Heart right ventricle (tissue), 16 donors: Measurements from ENCODE around the gene ZBTB46. TPM values are rescaled to one million over a fixed set of nuclear protein-coding genes. Genes with fewer than 3 reads are reported as not detected.

ENCODE experiments used
- ATAC-seq, 8 donors: fragments of 200-7000 bp; cut with Tn5 transposase; one replicate each; pipeline ENCODE4 v1.9.1; 2020; ENCODE audit warnings: mild to moderate bottlenecking in 8 of 8, moderate library complexity in 8 of 8, moderate number of reproducible peaks in 1 of 8
- DNase-seq, 2 donors: peaks; one replicate each; pipeline ENCODE4 v3.0.0-alpha.2; 2020
- H3K27ac ChIP-seq, 10 donors: fragments of 200-600 bp; sonication (generic) in 2 of 10; one replicate each; pipeline versions ENCODE4 v1.5.0 to v1.8.0; 2020 to 2022; ENCODE audit warnings: mild to moderate bottlenecking in 3 of 10
- H3K27me3 ChIP-seq, 7 donors: fragments of 200-600 bp; one replicate each; pipeline ENCODE4 v1.8.0; 2021 to 2022; ENCODE audit warnings: mild to moderate bottlenecking in 2 of 7
- H3K36me3 ChIP-seq, 9 donors: fragments of 200-600 bp; sonication (generic) in 1 of 9; one replicate each; pipeline versions ENCODE4 v1.5.0 to v1.8.0; 2020 to 2022; ENCODE audit warnings: mild to moderate bottlenecking in 2 of 9
- H3K4me1 ChIP-seq, 9 donors: fragments of 200-600 bp; sonication (generic) in 1 of 9; one replicate each; pipeline versions ENCODE4 v1.5.0 to v1.8.0; 2020 to 2022; ENCODE audit warnings: mild to moderate bottlenecking in 4 of 9
- H3K4me3 ChIP-seq, 10 donors: fragments of 200-600 bp; sonication (generic) in 2 of 10; one replicate each; pipeline versions ENCODE4 v1.5.0 to v1.8.0; 2020 to 2022; ENCODE audit warnings: mild to moderate bottlenecking in 7 of 10, moderate library complexity in 2 of 10
- H3K9me3 ChIP-seq, 11 donors: fragments of 200-600 bp in 10 of 11; sonication (generic) in 2 of 11; one replicate each; pipeline versions ENCODE4 v1.5.0 to v1.8.0; 2013 to 2022; ENCODE audit warnings: mild to moderate bottlenecking in 2 of 11, control low read depth in 1 of 11, moderate library complexity in 1 of 11
- WGBS, 2 donors: extraction: QIAGEN DNeasy Blood & Tissue Kit; methylation state at CpG; one replicate each; pipeline ENCODE4 v1.1.7; 2013; ENCODE audit warnings: inconsistent platforms in 1 of 2; 5-methylcytosine and 5-hydroxymethylcytosine counted together
- intact Hi-C, 10 donors: fragments of 100-400 bp; cut with DNase I; formaldehyde crosslinking; loops; one replicate each; pipeline versions ENCODE4 v1.11.1 to v1.14.2; 2022
- polyA plus RNA-seq, 2 donors: library from polyadenylated mRNA; stranded (reverse); fragments of 200-250 nt; gene quantifications; one replicate each; pipeline ENCODE4 v1.2.3, GENCODE V29; 2013
- total RNA-seq, 10 donors: library from RNA; stranded (reverse); fragmentation: NEBNext Ultra II Directional in 3 of 10; extraction: Animal tissue kit (Norgen Biotek cat#: 25700) in 3 of 10; gene quantifications; one replicate each; pipeline versions ENCODE4 v1.2.1 to v1.2.4, GENCODE V29; 2021 to 2023
- TF ChIP-seq, protein P1 (sequence below), 9 donors: fragments of 200-600 bp; sonication (generic) in 2 of 9; IDR thresholded peaks; one replicate each; pipeline versions ENCODE4 v1.5.0 to v1.8.0; 2021 to 2022; ENCODE audit warnings: antibody characterized with exemption in 9 of 9, mild to moderate bottlenecking in 5 of 9, moderate library complexity in 1 of 9
- donor health status: Arrhythmogenic right ventricular cardiomyopathy.
- donor health status: ischemic (EF 13 %, LVEDD 7.1; RV severe dilation, severe dysfunction).
- donor health status: healthy with polysubstance abuse.
- donor health status: DM: no; HTN: yes; CAD: no.
- donor health status: DM: no; HTN: no; CAD: no.
- donor health status: ischemic (EF 25% LVEDD 6.9; RV normal size, moderate dysfunction).
- donor health status: ischemic (EF 25% LVEDD 5.7; RV mildly dilated, moderate dysfunction).
- donor health status: healthy.
- donor health status: DM: yes; HTN: yes; CAD: no.
- donor health status: Ischemic cardiomyopathy.
- donor health status: ischemic (EF 35%, LVEDD 5.7; RV mildly dilated, moderate dysfunction).
- donor health status: nonischemic (EF 11% LVEDD 7.7; RV severe dilation, severe dysfunction).
- donor health status: DM: yes; HTN: yes; CAD: no.
- donor health status: PGD.
- donor health status: ischemic (EF 29% LVEDD 5.4; RV normal size, mild dysfunction).
- donor health status: nonischemic (EF 23%, LVEDD 6.1; RV moderate dilation, normal function).

ZBTB46 gene
- total and polyA plus RNA-seq, 12 donors: 5.6 to 25.4 (median 14.4) TPM

DNA sequence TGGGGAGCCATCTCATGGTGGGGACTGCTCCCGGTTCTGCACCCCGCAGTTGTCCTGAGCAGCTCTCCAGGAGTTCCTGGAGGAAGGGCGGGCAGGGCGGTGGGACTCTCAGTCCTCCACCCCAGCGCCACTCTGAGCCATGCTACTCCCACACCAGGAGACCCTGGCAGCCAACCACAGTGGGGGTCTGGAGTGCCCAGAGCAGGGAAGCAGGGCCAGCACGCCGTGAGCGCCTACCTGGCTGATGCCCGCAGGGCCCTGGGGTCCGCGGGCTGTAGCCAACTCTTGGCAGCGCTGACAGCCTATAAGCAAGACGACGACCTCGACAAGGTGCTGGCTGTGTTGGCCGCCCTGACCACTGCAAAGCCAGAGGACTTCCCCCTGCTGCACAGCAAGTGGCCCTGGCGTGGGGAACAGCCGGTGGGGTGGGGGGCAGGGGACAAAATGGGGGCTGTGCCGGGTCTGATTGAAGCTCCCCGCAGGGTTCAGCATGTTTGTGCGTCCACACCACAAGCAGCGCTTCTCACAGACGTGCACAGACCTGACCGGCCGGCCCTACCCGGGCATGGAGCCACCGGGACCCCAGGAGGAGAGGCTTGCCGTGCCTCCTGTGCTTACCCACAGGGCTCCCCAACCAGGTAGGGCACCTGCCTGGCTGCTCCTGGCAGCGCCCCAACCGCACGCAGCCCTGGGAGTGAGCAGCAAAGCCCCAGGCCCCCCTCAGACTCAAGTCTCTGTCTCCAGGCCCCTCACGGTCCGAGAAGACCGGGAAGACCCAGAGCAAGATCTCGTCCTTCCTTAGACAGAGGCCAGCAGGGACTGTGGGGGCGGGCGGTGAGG lies 136.3 kb downstream of the ZBTB46 start:
- 87 to 89% methylated on average over 37 of the region's 37 CpGs for WGBS, 2 donors
- H3K4me1 ChIP-seq: peaks cover 22 to 61% (median 51%) of the 10 kb centered on the region in 9 donors
- DNase-seq (peak in 1 of 2 donors; percentile 21), ATAC-seq (no peak)
- no peak overlapping the region for H3K4me3 ChIP-seq
- H3K9me3 ChIP-seq: no peaks in the 10 kb centered on the region
- H3K27me3 ChIP-seq: no peaks in the 10 kb centered on the region
- TF ChIP-seq, protein P1, sequence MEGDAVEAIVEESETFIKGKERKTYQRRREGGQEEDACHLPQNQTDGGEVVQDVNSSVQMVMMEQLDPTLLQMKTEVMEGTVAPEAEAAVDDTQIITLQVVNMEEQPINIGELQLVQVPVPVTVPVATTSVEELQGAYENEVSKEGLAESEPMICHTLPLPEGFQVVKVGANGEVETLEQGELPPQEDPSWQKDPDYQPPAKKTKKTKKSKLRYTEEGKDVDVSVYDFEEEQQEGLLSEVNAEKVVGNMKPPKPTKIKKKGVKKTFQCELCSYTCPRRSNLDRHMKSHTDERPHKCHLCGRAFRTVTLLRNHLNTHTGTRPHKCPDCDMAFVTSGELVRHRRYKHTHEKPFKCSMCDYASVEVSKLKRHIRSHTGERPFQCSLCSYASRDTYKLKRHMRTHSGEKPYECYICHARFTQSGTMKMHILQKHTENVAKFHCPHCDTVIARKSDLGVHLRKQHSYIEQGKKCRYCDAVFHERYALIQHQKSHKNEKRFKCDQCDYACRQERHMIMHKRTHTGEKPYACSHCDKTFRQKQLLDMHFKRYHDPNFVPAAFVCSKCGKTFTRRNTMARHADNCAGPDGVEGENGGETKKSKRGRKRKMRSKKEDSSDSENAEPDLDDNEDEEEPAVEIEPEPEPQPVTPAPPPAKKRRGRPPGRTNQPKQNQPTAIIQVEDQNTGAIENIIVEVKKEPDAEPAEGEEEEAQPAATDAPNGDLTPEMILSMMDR (IDR thresholded peaks at IDR 0.05): no peak
- peaks cover 0 to 47% (median 5%) of the 10 kb centered on the region in 9 donors for H3K36me3 ChIP-seq
- intact Hi-C loops: no loop called here
- peak overlapping the region in 6 of 10 donors; percentile 15 to 93 (median 74) for H3K27ac ChIP-seq

DNA sequence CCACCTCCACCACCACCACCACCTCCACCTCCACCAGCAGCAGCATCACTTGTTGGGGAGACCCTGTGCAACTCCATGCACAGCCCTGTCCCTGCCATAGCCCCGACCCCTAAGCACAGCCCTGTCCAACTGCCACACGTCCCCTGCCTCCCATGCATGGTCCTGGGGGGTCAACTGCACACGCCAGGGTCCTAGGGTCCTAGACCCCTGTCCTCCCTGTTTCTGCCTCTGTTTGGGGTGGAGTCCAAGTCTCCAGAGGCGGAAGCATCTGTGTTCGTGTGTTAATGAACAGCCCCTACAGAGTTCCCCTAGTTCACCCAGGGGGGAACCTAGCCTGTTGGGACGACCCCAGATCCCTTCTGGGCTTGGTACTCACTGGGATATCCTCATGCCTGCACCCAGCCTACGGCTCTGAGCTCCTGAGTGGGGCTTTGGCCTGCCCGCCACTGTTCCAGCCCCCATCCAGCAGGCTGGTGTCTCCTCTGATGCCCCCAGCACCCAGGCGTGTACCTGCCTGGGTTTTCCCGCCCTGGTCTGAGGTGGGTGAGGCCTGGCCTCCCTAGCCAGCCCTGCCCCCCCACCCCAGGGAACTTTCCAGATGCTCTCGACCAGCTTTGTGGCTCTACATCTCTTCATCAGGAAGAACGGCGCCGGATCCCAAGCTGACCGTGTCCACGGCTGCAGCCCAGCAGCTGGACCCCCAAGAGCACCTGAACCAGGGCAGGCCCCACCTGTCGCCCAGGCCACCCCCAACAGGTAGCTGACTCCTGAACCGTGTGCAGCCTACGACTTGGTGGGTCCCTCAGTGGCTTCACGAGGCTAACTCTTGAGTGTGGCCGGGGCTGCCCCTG lies 137.1 kb downstream of the ZBTB46 start:
- no peak for ATAC-seq
- H3K4me1 ChIP-seq: peaks cover 16 to 56% (median 46%) of the 10 kb centered on the region in 9 donors
- peaks cover 0 to 40% (median 5%) of the 10 kb centered on the region in 9 donors for H3K36me3 ChIP-seq
- WGBS, 2 donors: 90 to 96% methylated on average over 21 of the region's 21 CpGs
- peak in 1 of 2 donors; percentile 11 for DNase-seq
- no peaks in the 10 kb centered on the region for H3K9me3 ChIP-seq
- H3K4me3 ChIP-seq: no peak overlapping the region
- H3K27me3 ChIP-seq: no peaks in the 10 kb centered on the region
- TF ChIP-seq, protein P1 (IDR thresholded peaks at IDR 0.05): no peak
- H3K27ac ChIP-seq: peak overlapping the region in 1 of 10 donors; percentile 10
- intact Hi-C loops: no loop called here

Other genes with a start within 250 kb of the ZBTB46 start
- gene GMEB2, start 204.2 kb downstream of the ZBTB46 start, total RNA-seq: 1 to 10 TPM; 4.9 to 7.5 (median 5.8) TPM
- 1 to 10 TPM; 6.0 to 8.2 TPM for gene GMEB2, start 204.2 kb downstream of the ZBTB46 start, polyA plus RNA-seq
- 1 to 10 TPM; 1.7 to 9.9 (median 3.9) TPM for gene STMN3, start 177.8 kb downstream of the ZBTB46 start, total RNA-seq
- 1 to 10 TPM; 9.7 TPM for gene STMN3, start 177.8 kb downstream of the ZBTB46 start, polyA plus RNA-seq
- gene RTEL1, start 173.0 kb downstream of the ZBTB46 start, total RNA-seq: 10 to 100 TPM in 5 of 10 donors, 1 to 10 TPM in 5; 6.1 to 14.5 (median 10.3) TPM
- 10 to 100 TPM in 1 of 2 donors, 1 to 10 TPM in 1; 5.3 to 18.8 TPM for gene RTEL1, start 173.0 kb downstream of the ZBTB46 start, polyA plus RNA-seq
- gene TNFRSF6B, start 134.6 kb downstream of the ZBTB46 start, total RNA-seq: 1 to 10 TPM in 4 of 10 donors, under 1 TPM in 6; 0.26 to 5.1 (median 0.57) TPM
- gene TNFRSF6B, start 134.6 kb downstream of the ZBTB46 start, polyA plus RNA-seq: 10 to 100 TPM; 11.7 to 12.5 TPM
- gene ARFRP1, start 123.3 kb downstream of the ZBTB46 start, total RNA-seq: 10 to 100 TPM; 34.9 to 51.6 (median 38.8) TPM
- gene ARFRP1, start 123.3 kb downstream of the ZBTB46 start, polyA plus RNA-seq: 10 to 100 TPM; 43.2 to 59.1 TPM
- gene ZGPAT, start 123.2 kb downstream of the ZBTB46 start, total RNA-seq: 10 to 100 TPM; 11.8 to 21.7 (median 14.7) TPM
- gene ZGPAT, start 123.2 kb downstream of the ZBTB46 start, polyA plus RNA-seq: 10 to 100 TPM; 26.5 to 44.7 TPM
- gene LIME1, start 94.6 kb downstream of the ZBTB46 start, total RNA-seq: 1 to 10 TPM in 9 of 10 donors, under 1 TPM in 1; 0.79 to 4.1 (median 2.7) TPM
- 10 to 100 TPM in 1 of 2 donors, 1 to 10 TPM in 1; 4.9 to 15.7 TPM for gene LIME1, start 94.6 kb downstream of the ZBTB46 start, polyA plus RNA-seq
- 10 to 100 TPM; 64.4 to 85.3 (median 76.8) TPM for gene SLC2A4RG, start 91.5 kb downstream of the ZBTB46 start, total RNA-seq
- 100 to 1,000 TPM in 1 of 2 donors, 10 to 100 TPM in 1; 36.3 to 114 TPM for gene SLC2A4RG, start 91.5 kb downstream of the ZBTB46 start, polyA plus RNA-seq
- gene ABHD16B, start 30.2 kb upstream of the ZBTB46 start, total RNA-seq: not detected
- gene ABHD16B, start 30.2 kb upstream of the ZBTB46 start, polyA plus RNA-seq: under 1 TPM; 0.32 to 0.59 TPM
- 10 to 100 TPM; 60.1 to 83.0 (median 72.8) TPM for gene TPD52L2, start 34.0 kb upstream of the ZBTB46 start, total RNA-seq
- gene TPD52L2, start 34.0 kb upstream of the ZBTB46 start, polyA plus RNA-seq: 100 to 1,000 TPM in 1 of 2 donors, 10 to 100 TPM in 1; 50.6 to 119 TPM
- 10 to 100 TPM; 32.8 to 52.2 (median 38.5) TPM for gene DNAJC5, start 63.9 kb upstream of the ZBTB46 start, total RNA-seq
- gene DNAJC5, start 63.9 kb upstream of the ZBTB46 start, polyA plus RNA-seq: 10 to 100 TPM; 19.5 to 23.8 TPM
- gene UCKL1, start 125.2 kb upstream of the ZBTB46 start, total RNA-seq: 10 to 100 TPM; 27.3 to 70.4 (median 39.0) TPM
- 100 to 1,000 TPM in 1 of 2 donors, 10 to 100 TPM in 1; 36.3 to 130 TPM for gene UCKL1, start 125.2 kb upstream of the ZBTB46 start, polyA plus RNA-seq
- 10 to 100 TPM; 11.1 to 14.8 (median 13.7) TPM for gene ZNF512B, start 138.7 kb upstream of the ZBTB46 start, total RNA-seq
- 10 to 100 TPM in 1 of 2 donors, 1 to 10 TPM in 1; 4.6 to 11.8 TPM for gene ZNF512B, start 138.7 kb upstream of the ZBTB46 start, polyA plus RNA-seq
- 1 to 10 TPM; 3.4 to 8.4 (median 4.0) TPM for gene SAMD10, start 148.4 kb upstream of the ZBTB46 start, total RNA-seq
- 1 to 10 TPM; 3.9 to 8.8 TPM for gene SAMD10, start 148.4 kb upstream of the ZBTB46 start, polyA plus RNA-seq
- 10 to 100 TPM; 43.8 to 53.6 (median 48.1) TPM for gene PRPF6, start 149.9 kb upstream of the ZBTB46 start, total RNA-seq
- 10 to 100 TPM; 27.8 to 48.4 TPM for gene PRPF6, start 149.9 kb upstream of the ZBTB46 start, polyA plus RNA-seq
- gene C20orf204, start 204.9 kb upstream of the ZBTB46 start, total RNA-seq: under 1 TPM; 0.11 to 0.86 (median 0.39) TPM
- under 1 TPM; 0.49 to 0.88 TPM for gene C20orf204, start 204.9 kb upstream of the ZBTB46 start, polyA plus RNA-seq
- gene SOX18, start 218.4 kb upstream of the ZBTB46 start, total RNA-seq: 100 to 1,000 TPM in 1 of 10 donors, 10 to 100 TPM in 9; 23.5 to 129 (median 51.9) TPM
- gene SOX18, start 218.4 kb upstream of the ZBTB46 start, polyA plus RNA-seq: 10 to 100 TPM; 37.2 to 60.0 TPM
- gene TCEA2, start 231.9 kb upstream of the ZBTB46 start, total RNA-seq: 10 to 100 TPM; 40.8 to 51.0 (median 44.9) TPM
- gene TCEA2, start 231.9 kb upstream of the ZBTB46 start, polyA plus RNA-seq: 10 to 100 TPM; 35.0 to 54.9 TPM
- 10 to 100 TPM in 1 of 10 donors, 1 to 10 TPM in 9; 1.8 to 13.1 (median 3.3) TPM for gene RGS19, start 248.3 kb upstream of the ZBTB46 start, total RNA-seq
- gene RGS19, start 248.3 kb upstream of the ZBTB46 start, polyA plus RNA-seq: 1 to 10 TPM; 4.5 to 6.4 TPM
- 1 to 10 TPM in 1 of 10 donors, under 1 TPM in 9; 0.27 to 1.3 (median 0.42) TPM for gene OPRL1, start 248.8 kb upstream of the ZBTB46 start, total RNA-seq
- under 1 TPM; 0.19 to 0.29 TPM for gene OPRL1, start 248.8 kb upstream of the ZBTB46 start, polyA plus RNA-seq